ENCODE results near the gene SP140L.
"Not testable (repeated sequence)": the region's sequence is repeated elsewhere in the genome, so short reads cannot be mapped to it uniquely, and the experiment has no call there.

SP140L gene

GRCh38 chr2:230326453-230327417 lies at the start of gene SP140L:
Gene SP140L (plus strand): TSS chr2:230327193. CDS start chr2:230327270, 77 bp downstream.
- Histone ChIP-seq H3K4me3 (ENCODE audit: low read depth in 1 of 2, low read length in 1 of 2) (peak within 1 kb of the TSS; percentile 62 to 69), H3K27ac (peak within 1 kb of the TSS; percentile 92), H3K27me3 (no peaks in the 10 kb centered on the region), H3K4me1 (ENCODE audit: control insufficient read depth in 1 of 2, insufficient read depth in 1 of 2, low read depth in 1 of 2, low read length in 1 of 2) (peaks cover 21 to 27% of the 10 kb centered on the region in 2 experiments), H3K9me3 (no peaks in the 10 kb centered on the region), H3K36me3 (no peaks in the 10 kb centered on the region)
- TF ChIP-seq CTCF (IDR thresholded peaks at IDR 0.05), result no peak

- TF ChIP-seq CTCF (IDR thresholded peaks at IDR 0.05), result no peak
- Histone ChIP-seq H3K4me1 (ENCODE audit: control insufficient read depth in 1 of 2, insufficient read depth in 1 of 2, low read depth in 1 of 2, low read length in 1 of 2) (no peaks in the 10 kb centered on the region), H3K36me3 (peaks cover 14% of the 10 kb centered on the region), H3K4me3 (ENCODE audit: low read depth in 1 of 2, low read length in 1 of 2) (no peak overlapping the region), H3K9me3 (no peaks in the 10 kb centered on the region), H3K27me3 (no peaks in the 10 kb centered on the region), H3K27ac (no peak overlapping the region)
Measured at GRCh38 chr2:230282936-230283335, 44.1 kb upstream of the SP140L start.

- Histone ChIP-seq H3K27ac (no peak overlapping the region), H3K27me3 (no peaks in the 10 kb centered on the region), H3K36me3 (peaks cover 18% of the 10 kb centered on the region), H3K4me1 (ENCODE audit: control insufficient read depth in 1 of 2, insufficient read depth in 1 of 2, low read depth in 1 of 2, low read length in 1 of 2) (no peaks in the 10 kb centered on the region), H3K9me3 (no peaks in the 10 kb centered on the region), H3K4me3 (ENCODE audit: low read depth in 1 of 2, low read length in 1 of 2) (no peak overlapping the region)
- no peak for TF ChIP-seq CTCF (IDR thresholded peaks at IDR 0.05)
Measured at GRCh38 chr2:230286048-230286447, 40.9 kb upstream of the SP140L start.

- H3K9me3 ChIP-seq; H3K27ac ChIP-seq; H3K27me3 ChIP-seq; H3K4me3 ChIP-seq (ENCODE audit: low read depth in 1 of 2, low read length in 1 of 2); H3K4me1 ChIP-seq (ENCODE audit: control insufficient read depth in 1 of 2, insufficient read depth in 1 of 2, low read depth in 1 of 2, low read length in 1 of 2): not testable (repeated sequence)
- peaks cover 28% of the 10 kb centered on the region for H3K36me3 ChIP-seq
Measured at GRCh38 chr2:230289311-230289710, 37.7 kb upstream of the SP140L start.

GRCh38 chr2:230295192-230295591 lies 31.8 kb upstream of the SP140L start:
- no peak overlapping the region for H3K27ac ChIP-seq
- H3K36me3 ChIP-seq, result peaks cover 39% of the 10 kb centered on the region
- no peak overlapping the region for H3K4me3 ChIP-seq (ENCODE audit: low read depth in 1 of 2, low read length in 1 of 2)
- H3K27me3 ChIP-seq, result no peaks in the 10 kb centered on the region
- H3K4me1 ChIP-seq (ENCODE audit: control insufficient read depth in 1 of 2, insufficient read depth in 1 of 2, low read depth in 1 of 2, low read length in 1 of 2), result no peaks in the 10 kb centered on the region
- H3K9me3 ChIP-seq, result peaks cover 5% of the 10 kb centered on the region
- no peak for TF ChIP-seq CTCF (IDR thresholded peaks at IDR 0.05)

GRCh38 chr2:230296917-230297316 lies 30.1 kb upstream of the SP140L start:
- Histone ChIP-seq H3K4me3 (ENCODE audit: low read depth in 1 of 2, low read length in 1 of 2) (no peak overlapping the region), H3K4me1 (ENCODE audit: control insufficient read depth in 1 of 2, insufficient read depth in 1 of 2, low read depth in 1 of 2, low read length in 1 of 2) (no peaks in the 10 kb centered on the region), H3K36me3 (peaks cover 39% of the 10 kb centered on the region), H3K9me3 (peaks cover 5% of the 10 kb centered on the region), H3K27ac (no peak overlapping the region), H3K27me3 (no peaks in the 10 kb centered on the region)
- TF ChIP-seq CTCF (IDR thresholded peaks at IDR 0.05), result no peak
